HCEC 1CT (cell line): Measurements from ENCODE around the gene UMAD1.

Experiments
- DNase-seq: peaks from one replicate; pipeline ENCODE4 v3.0.0-alpha.2; 2017

The UMAD1 gene

GRCh38 chr7:7695111-7695817 lies 54.7 kb downstream of the UMAD1 start:
- no peak for DNase-seq

GRCh38 chr7:7696458-7697119 lies 56.0 kb downstream of the UMAD1 start:
- peak; percentile 72 for DNase-seq

GRCh38 chr7:7698930-7699329 lies 58.4 kb downstream of the UMAD1 start:
- DNase-seq: no peak

GRCh38 chr7:7699380-7699779 lies 58.8 kb downstream of the UMAD1 start:
- no peak for DNase-seq

GRCh38 chr7:7699970-7700369 lies 59.4 kb downstream of the UMAD1 start:
- no peak for DNase-seq

GRCh38 chr7:7701527-7701926 lies 61.0 kb downstream of the UMAD1 start:
- no peak for DNase-seq

GRCh38 chr7:7702826-7703225 lies 62.3 kb downstream of the UMAD1 start:
- no peak for DNase-seq

- no peak for DNase-seq
Measured at GRCh38 chr7:7703427-7703826, 62.9 kb downstream of the UMAD1 start.

GRCh38 chr7:7704867-7705266 lies 64.3 kb downstream of the UMAD1 start:
- no peak for DNase-seq

- peak; percentile 37 for DNase-seq
Measured at GRCh38 chr7:7705318-7705717, 64.8 kb downstream of the UMAD1 start.

- no peak for DNase-seq
Measured at GRCh38 chr7:7706101-7706511, 65.6 kb downstream of the UMAD1 start.

GRCh38 chr7:7706556-7707172 lies 66.1 kb downstream of the UMAD1 start:
- no peak for DNase-seq

GRCh38 chr7:7707246-7707645 lies 66.7 kb downstream of the UMAD1 start:
- no peak for DNase-seq

GRCh38 chr7:7707806-7708205 lies 67.3 kb downstream of the UMAD1 start:
- no peak for DNase-seq

- DNase-seq: no peak
Measured at GRCh38 chr7:7709291-7709690, 68.7 kb downstream of the UMAD1 start.

- no peak for DNase-seq
Measured at GRCh38 chr7:7710469-7710868, 69.9 kb downstream of the UMAD1 start.

- DNase-seq: no peak
Measured at GRCh38 chr7:7713730-7714129, 73.2 kb downstream of the UMAD1 start.

GRCh38 chr7:7718492-7718891 lies 77.9 kb downstream of the UMAD1 start, which contains the start of gene RPA3:
Gene RPA3, minus strand, starts transcription at chr7:7718607. Its CDS starts 78,189 bp downstream, at chr7:7640418.
- DNase-seq: no peak

- DNase-seq: peak; percentile 96
Measured at GRCh38 chr7:7719236-7719635, 78.7 kb downstream of the UMAD1 start.

GRCh38 chr7:7720193-7720592 lies 79.6 kb downstream of the UMAD1 start:
- no peak for DNase-seq

GRCh38 chr7:7720750-7721621 lies 80.4 kb downstream of the UMAD1 start:
- no peak for DNase-seq

GRCh38 chr7:7731732-7732131 lies 91.2 kb downstream of the UMAD1 start:
- DNase-seq: no peak

GRCh38 chr7:7732621-7733281 lies 92.2 kb downstream of the UMAD1 start:
- DNase-seq: peak; percentile 36
